H1 (cell line): ENCODE measurements around the gene RAD51C. TPM values are rescaled to one million over a fixed set of nuclear protein-coding genes. Genes with fewer than 3 reads are reported as not detected.

Experiments used
- CTCF ChIA-PET: fragments of 300-600 bp; sonication (Branson Sonifier 250); formaldehyde crosslinking; loops from one replicate; lab custom pipeline; 2021; ENCODE audit not compliant: partially characterized antibody; lab: Charles Lee
- POLR2A ChIA-PET: fragments of 300-600 bp; sonication (Branson Sonifier 250); formaldehyde crosslinking; loops from one replicate; lab custom pipeline; 2021; ENCODE audit warnings: inconsistent platforms; ENCODE audit not compliant: partially characterized antibody; lab: Charles Lee
- DNase-seq, 2 experiments: peaks; one replicate each; pipeline versions ENCODE4 v3.0.0 to v3.0.0-alpha.2; 2010 to 2022; ENCODE audit warnings: low spot score in 2 of 2, low read depth in 1 of 2, mixed read lengths in 1 of 2
- FAIRE-seq: peaks from 2 replicates; lab custom pipeline; 2011; peaks lifted over from hg19 to GRCh38; lab: Jason Lieb, UNC
- H2AFZ ChIP-seq: 2 replicates; pipeline ENCODE4 v1.8.1; 2012; ENCODE audit warnings: low read length, inconsistent platforms
- H2AK5ac ChIP-seq: 2 replicates; pipeline ENCODE4 v1.6.1; 2013; ENCODE audit warnings: low read depth, low read length
- H2BK120ac ChIP-seq: replicated peaks from 2 replicates; pipeline ENCODE3; 2013; ENCODE audit warnings: low read depth, low read length, inconsistent platforms
- H2BK12ac ChIP-seq: 2 replicates; pipeline ENCODE4 v1.6.1; 2013; ENCODE audit warnings: low read depth, low read length
- H2BK15ac ChIP-seq: 2 replicates; pipeline ENCODE4 v1.6.1; 2013; ENCODE audit warnings: low read length
- H2BK20ac ChIP-seq: 2 replicates; pipeline ENCODE4 v1.6.1; 2013; ENCODE audit warnings: low read length
- H2BK5ac ChIP-seq: 2 replicates; pipeline ENCODE4 v1.6.1; 2013; ENCODE audit warnings: low read depth, low read length
- H3K14ac ChIP-seq: 2 replicates; pipeline ENCODE4 v1.6.1; 2013; ENCODE audit warnings: inconsistent platforms; ENCODE audit not compliant: insufficient read length
- H3K18ac ChIP-seq: 2 replicates; pipeline ENCODE4 v1.6.1; 2013; ENCODE audit warnings: low read length; ENCODE audit errors: extremely low read depth
- H3K23ac ChIP-seq: 2 replicates; pipeline ENCODE4 v1.6.1; 2013; ENCODE audit warnings: inconsistent platforms; ENCODE audit not compliant: insufficient read length
- H3K23me2 ChIP-seq: 2 replicates; pipeline ENCODE4 v1.6.1; 2013; ENCODE audit warnings: low read depth, low read length
- H3K27ac ChIP-seq: 2 replicates; pipeline ENCODE4 v1.6.1; 2011; ENCODE audit warnings: low read depth, low read length, inconsistent platforms
- H3K27me3 ChIP-seq, 4 experiments: replicated peaks in 1 of 4; 1 replicate in 1 of 4; 2 replicates in 3 of 4; pipeline versions ENCODE4 v1.6.1 to v1.8.1; 2011 to 2013; ENCODE audit warnings: low read length in 3 of 4, mild to moderate bottlenecking in 3 of 4, inconsistent platforms in 2 of 4, mixed read lengths in 2 of 4, moderate library complexity in 1 of 4; ENCODE audit not compliant: control insufficient read depth in 3 of 4, insufficient read depth in 3 of 4; ENCODE audit errors: extremely low read depth in 1 of 4
- H3K36me3 ChIP-seq, 4 experiments: 2 replicates each; pipeline versions ENCODE4 v1.6.1 to v1.8.1; 2011 to 2013; ENCODE audit warnings: mild to moderate bottlenecking in 4 of 4, low read length in 3 of 4, moderate library complexity in 2 of 4, control low read depth in 1 of 4, inconsistent platforms in 1 of 4; ENCODE audit not compliant: insufficient read depth in 4 of 4, control insufficient read depth in 2 of 4
- H3K4ac ChIP-seq: replicated peaks from 2 replicates; pipeline ENCODE3; 2013; ENCODE audit warnings: low read length, low read depth, mixed read lengths, inconsistent platforms; ENCODE audit not compliant: insufficient read length
- H3K4me1 ChIP-seq, 4 experiments: replicated peaks in 1 of 4; 1 replicate in 1 of 4; 2 replicates in 3 of 4; pipeline versions ENCODE4 v1.6.1 to v1.8.1; 2011 to 2013; ENCODE audit warnings: low read length in 3 of 4, inconsistent platforms in 2 of 4, mixed read lengths in 1 of 4; ENCODE audit not compliant: insufficient read depth in 4 of 4, control insufficient read depth in 3 of 4
- H3K4me2 ChIP-seq, 2 experiments: 2 replicates each; pipeline versions ENCODE4 v1.6.1 to v1.8.1; 2011 to 2013; ENCODE audit warnings: low read depth in 2 of 2, low read length in 2 of 2, control low read depth in 1 of 2, inconsistent platforms in 1 of 2, mild to moderate bottlenecking in 1 of 2; ENCODE audit not compliant: insufficient read depth in 1 of 2
- H3K4me3 ChIP-seq, 4 experiments: fragments of 200-600, 300-600 bp in 1 of 4; sonication (generic), shearing (Covaris generic), sonication (Bioruptor Twin) in 1 of 4; 2 replicates each; pipeline versions ENCODE4 v1.5.1 to v1.8.1; 2011 to 2016; ENCODE audit warnings: low read length in 4 of 4, low read depth in 3 of 4, control low read depth in 2 of 4, inconsistent platforms in 2 of 4, mild to moderate bottlenecking in 2 of 4, mixed read lengths in 1 of 4, moderate library complexity in 1 of 4; ENCODE audit not compliant: insufficient read depth in 2 of 4; ENCODE audit errors: extremely low read depth in 1 of 4
- H3K56ac ChIP-seq: replicated peaks from 2 replicates; pipeline ENCODE3; 2013; ENCODE audit warnings: low read depth, mild to moderate bottlenecking, mixed read lengths, low read length, inconsistent platforms; ENCODE audit not compliant: insufficient read length
- H3K79me1 ChIP-seq: 2 replicates; pipeline ENCODE4 v1.6.1; 2013; ENCODE audit warnings: low read depth, low read length, control low read depth
- H3K79me2 ChIP-seq, 2 experiments: 2 replicates each; pipeline versions ENCODE4 v1.6.1 to v1.8.1; 2012 to 2013; ENCODE audit warnings: low read length in 2 of 2, mild to moderate bottlenecking in 2 of 2, inconsistent platforms in 1 of 2; ENCODE audit not compliant: insufficient read depth in 2 of 2, control insufficient read depth in 1 of 2
- H3K9ac ChIP-seq, 4 experiments: replicated peaks in 1 of 4; 1 replicate in 1 of 4; 2 replicates in 3 of 4; pipeline versions ENCODE4 v1.6.1 to v1.8.1; 2011 to 2013; ENCODE audit warnings: low read depth in 3 of 4, low read length in 3 of 4, control low read depth in 2 of 4, mild to moderate bottlenecking in 2 of 4, moderate library complexity in 2 of 4, inconsistent platforms in 1 of 4; ENCODE audit errors: extremely low read depth in 1 of 4
- H3K9me3 ChIP-seq, 2 experiments: 2 replicates each; pipeline versions ENCODE4 v1.6.1 to v1.8.1; 2012 to 2013; ENCODE audit warnings: mild to moderate bottlenecking in 2 of 2, moderate library complexity in 2 of 2, control low read depth in 1 of 2, inconsistent platforms in 1 of 2, low read depth in 1 of 2, low read length in 1 of 2, mixed read lengths in 1 of 2; ENCODE audit not compliant: insufficient read depth in 2 of 2
- H4K20me1 ChIP-seq, 2 experiments: replicated peaks in 1 of 2; 2 replicates each; pipeline versions ENCODE3 to v1.8.1; 2011 to 2013; ENCODE audit warnings: inconsistent platforms in 2 of 2, low read length in 2 of 2, mild to moderate bottlenecking in 1 of 2; ENCODE audit not compliant: insufficient read depth in 2 of 2, control insufficient read depth in 1 of 2
- H4K5ac ChIP-seq: 2 replicates; pipeline ENCODE4 v1.6.1; 2013; ENCODE audit warnings: low read length, low read depth, mixed read lengths, inconsistent platforms; ENCODE audit not compliant: insufficient read length
- H4K8ac ChIP-seq: 2 replicates; pipeline ENCODE4 v1.8.0; 2013; ENCODE audit warnings: mild to moderate bottlenecking, moderate library complexity, low read length, inconsistent platforms; ENCODE audit not compliant: insufficient read depth; ENCODE audit errors: extremely low read depth
- H4K91ac ChIP-seq: replicated peaks from 2 replicates; pipeline ENCODE3; 2013; ENCODE audit warnings: low read length, mixed read lengths, inconsistent platforms; ENCODE audit not compliant: insufficient read length
- ASH2L ChIP-seq: fragments of 200-600, 300-600 bp; sonication (generic); IDR thresholded peaks from one replicate; pipeline ENCODE4 v1.7.1; 2017; ENCODE audit warnings: low read length
- CBX8 ChIP-seq: fragments of 300-800, 300-1000 bp; sonication (generic); IDR thresholded peaks from 2 replicates; pipeline ENCODE4 v1.7.1; 2016; ENCODE audit warnings: low read depth, low read length, borderline replicate concordance
- POU5F1 ChIP-seq: IDR thresholded peaks from 2 replicates; pipeline ENCODE4 v1.6.1; 2011; ENCODE audit warnings: low read depth, mild to moderate bottlenecking, low read length, moderate library complexity
- RBBP5 ChIP-seq: IDR thresholded peaks from 2 replicates; pipeline ENCODE4 v1.7.1; 2012; ENCODE audit warnings: low read depth, mild to moderate bottlenecking, inconsistent platforms, low read length, moderate library complexity, borderline replicate concordance
- SIN3A ChIP-seq, 2 experiments: IDR thresholded peaks in 1 of 2; conservative IDR thresholded peaks in 1 of 2; 2 replicates each; pipeline ENCODE4 v1.6.1; 2011 to 2012; ENCODE audit warnings: low read length in 2 of 2, improper control_type of control experiment in 1 of 2, low read depth in 1 of 2, mild to moderate bottlenecking in 1 of 2
- SIX5 ChIP-seq: IDR thresholded peaks from 2 replicates; pipeline ENCODE4 v1.6.1; 2011; ENCODE audit warnings: mild to moderate bottlenecking, low read depth, low read length
- TAF1 ChIP-seq: IDR thresholded peaks from 2 replicates; pipeline ENCODE4 v1.6.1; 2011; ENCODE audit warnings: mild to moderate bottlenecking, low read depth, low read length
- TCF12 ChIP-seq: IDR thresholded peaks from 2 replicates; pipeline ENCODE4 v1.6.1; 2011; ENCODE audit warnings: low read depth, mild to moderate bottlenecking, low read length
- WGBS, 2 experiments: shearing (Covaris generic) in 1 of 2; methylation state at CpG; one replicate each; pipeline versions ENCODE4 v1.1.6 to v1.1.7; 2013 to 2015; ENCODE audit warnings: low lambda C conversion rate in 2 of 2, mixed read lengths in 2 of 2, inconsistent platforms in 1 of 2, low coverage in 1 of 2, missing lambda C conversion rate in 1 of 2; ENCODE audit not compliant: insufficient replicate concordance in 2 of 2, insufficient coverage in 1 of 2, insufficient read length in 1 of 2; ENCODE audit errors: extremely low coverage in 1 of 2, missing lambda C conversion rate in 1 of 2; 5-methylcytosine and 5-hydroxymethylcytosine counted together
- polyA plus RNA-seq, 7 experiments: library from polyadenylated mRNA; depleted of rRNA in 3 of 7; stranded (reverse) in 5 of 7; unstranded in 2 of 7; fragments of >200 nt in 5 of 7; fragments of 200-250 nt in 2 of 7; gene quantifications; 1 replicate in 5 of 7; 2 replicates in 1 of 7; 4 replicates in 1 of 7; pipeline versions ENCODE4 v1.2.1 to v1.2.3, GENCODE V29; 2011 to 2013; ENCODE audit warnings: missing spikeins in 2 of 7, mixed read lengths in 2 of 7
- total RNA-seq: library from RNA; stranded (reverse); fragmentation: NEBNext Ultra II Directional; extraction: Animal tissue kit (Norgen Biotek cat#: 25700); gene quantifications from 2 replicates; pipeline ENCODE4 v1.2.1, GENCODE V29; 2021

Gene RAD51C
- total and polyA plus RNA-seq, 2 of the 8 experiments (the other 6 are each of a cell fraction or from before 2014, with no cell fraction given) = 10.4 to 21.7 TPM

GRCh38 chr17:58779446-58779845, 87.0 kb downstream of the RAD51C start:
- no peak overlapping the region for H2BK12ac ChIP-seq
- no peak overlapping the region for H3K23ac ChIP-seq
- no peak overlapping the region for H2BK20ac ChIP-seq
- H3K9ac ChIP-seq = no peak overlapping the region
- no peaks in the 10 kb centered on the region for H3K36me3 ChIP-seq
- ChIA-PET POLR2A (no interaction called here), CTCF (no interaction called here)
- H3K18ac ChIP-seq = no peak overlapping the region
- no peaks in the 10 kb centered on the region for H3K79me1 ChIP-seq
- FAIRE-seq (no peak), DNase-seq (no peak)
- no peaks in the 10 kb centered on the region for H3K27me3 ChIP-seq
- no peak overlapping the region for H3K4me3 ChIP-seq
- H2BK120ac ChIP-seq = no peak overlapping the region
- H2BK15ac ChIP-seq = no peak overlapping the region
- H3K23me2 ChIP-seq = no peaks in the 10 kb centered on the region
- no peaks in the 10 kb centered on the region for H3K4me1 ChIP-seq
- H3K14ac ChIP-seq = no peak overlapping the region
- H4K8ac ChIP-seq = no peak overlapping the region
- no peaks in the 10 kb centered on the region for H3K79me2 ChIP-seq
- no peak overlapping the region for H3K4ac ChIP-seq
- H3K4me2 ChIP-seq = no peak overlapping the region
- H2BK5ac ChIP-seq = no peak overlapping the region
- no peak overlapping the region for H4K91ac ChIP-seq
- H3K27ac ChIP-seq = no peak overlapping the region
- H4K20me1 ChIP-seq = no peaks in the 10 kb centered on the region
- 82% methylated on average over 1 of the region's 1 CpG; no CpG with 5 or more reads in 1 of the 2 experiments for WGBS, 2 experiments
- H3K56ac ChIP-seq = no peak overlapping the region
- no peak overlapping the region for H2AFZ ChIP-seq
- no peaks in the 10 kb centered on the region for H3K9me3 ChIP-seq
- no peak overlapping the region for H4K5ac ChIP-seq
- no peak overlapping the region for H2AK5ac ChIP-seq
- TF ChIP-seq CBX8 (no peak), SIN3A (conservative IDR thresholded peaks at IDR 0.05 in 1 of 2, IDR thresholded peaks at IDR 0.05 in 1 of 2; ENCODE audit: low read depth in 1 of 2, low read length in 2 of 2) (no peak), ASH2L (no peak), POU5F1 (no peak), TAF1 (no peak), SIX5 (no peak), TCF12 (no peak), RBBP5 (no peak)
